ENCODE data around the gene MYBL2. TPM values are rescaled to one million over a fixed set of nuclear protein-coding genes. Genes with fewer than 3 reads are reported as not detected.

The MYBL2 gene
- total and polyA plus RNA-seq, 4 donors: 1.6 to 30.9 (median 1.9) TPM; not detected in 1

- H3K27ac ChIP-seq (ENCODE audit: low read depth in 1 of 2, low read length in 2 of 2): peak overlapping the region; percentile 56 to 80
- DNase-seq (ENCODE audit: low spot score): no peak
- peak overlapping the region; percentile 67 to 96 (median 68) for H3K4me3 ChIP-seq (ENCODE audit: low read depth in 1 of 3, low read length in 3 of 3)
Measured at GRCh38 chr20:43658069-43658722, 8.7 kb upstream of the MYBL2 start.

GRCh38 chr20:43658723-43659419 is 8.0 kb upstream of the MYBL2 start:
- WGBS: 90% methylated on average over 6 of the region's 6 CpGs
- H3K4me1 ChIP-seq (ENCODE audit: control insufficient read depth in 4 of 4, insufficient read depth in 4 of 4, low read length in 3 of 4): peaks cover 0 to 15% (median 7%) of the 10 kb centered on the region in 4 donors
- no peak overlapping the region for H3K27ac ChIP-seq (ENCODE audit: low read depth in 1 of 2, low read length in 2 of 2)
- H3K36me3 ChIP-seq (ENCODE audit: control insufficient read depth in 4 of 4, insufficient read depth in 3 of 4, low read depth in 1 of 4, low read length in 3 of 4): no peaks in the 10 kb centered on the region
- TF ChIP-seq YY1 (IDR thresholded peaks at IDR 0.05) (no peak), JUND (IDR thresholded peaks at IDR 0.05) (no peak), HNF4A (conservative IDR thresholded peaks at IDR 0.05) (no peak), FOXA1 (IDR thresholded peaks at IDR 0.05) (no peak), REST (IDR thresholded peaks at IDR 0.05) (no peak), RXRA (IDR thresholded peaks at IDR 0.05) (no peak), NR2F2 (IDR thresholded peaks at IDR 0.05) (no peak), GABPA (IDR thresholded peaks at IDR 0.05 in 1 of 2, conservative IDR thresholded peaks at IDR 0.05 in 1 of 2) (no peak), ZBTB33 (IDR thresholded peaks at IDR 0.05) (no peak), MAX (IDR thresholded peaks at IDR 0.05) (no peak), RAD21 (IDR thresholded peaks at IDR 0.05) (no peak), HNF4G (IDR thresholded peaks at IDR 0.05) (no peak), TAF1 (conservative IDR thresholded peaks at IDR 0.05) (no peak), ATF3 (IDR thresholded peaks at IDR 0.05) (no peak), EGR1 (IDR thresholded peaks at IDR 0.05; ENCODE audit: low read depth in 2 of 2) (no peak), CTCF (IDR thresholded peaks at IDR 0.05; ENCODE audit: low read depth, low read length, missing input control) (no peak), SP1 (IDR thresholded peaks at IDR 0.05) (no peak)
- no peaks in the 10 kb centered on the region for H3K27me3 ChIP-seq (ENCODE audit: control insufficient read depth in 4 of 4, insufficient read depth in 4 of 4, low read length in 3 of 4)
- no peak overlapping the region for H3K4me3 ChIP-seq (ENCODE audit: low read depth in 1 of 3, low read length in 3 of 3)
- no peaks in the 10 kb centered on the region for H3K9me3 ChIP-seq (ENCODE audit: control insufficient read depth in 4 of 4, low read length in 3 of 4)
- H3K9ac ChIP-seq (ENCODE audit: low read depth in 1 of 2, low read length in 2 of 2): no peak overlapping the region
- no peak for DNase-seq (ENCODE audit: low spot score)

More at GRCh38 chr20:43658069-43658722, 8.7 kb upstream of the MYBL2 start:
- H3K4me1 ChIP-seq (ENCODE audit: control insufficient read depth in 4 of 4, insufficient read depth in 4 of 4, low read length in 3 of 4): peaks cover 0 to 16% (median 8%) of the 10 kb centered on the region in 4 donors
- 75% methylated on average over 11 of the region's 11 CpGs for WGBS
- no peaks in the 10 kb centered on the region for H3K36me3 ChIP-seq (ENCODE audit: control insufficient read depth in 4 of 4, insufficient read depth in 3 of 4, low read depth in 1 of 4, low read length in 3 of 4)
- TF ChIP-seq RXRA (IDR thresholded peaks at IDR 0.05) (peak in 1 of 2 donors; percentile 3), SP1 (IDR thresholded peaks at IDR 0.05) (no peak)
- H3K9ac ChIP-seq (ENCODE audit: low read depth in 1 of 2, low read length in 2 of 2): peak overlapping the region in 1 of 2 donors; percentile 44
- no peaks in the 10 kb centered on the region for H3K9me3 ChIP-seq (ENCODE audit: control insufficient read depth in 4 of 4, low read length in 3 of 4)
- H3K27me3 ChIP-seq (ENCODE audit: control insufficient read depth in 4 of 4, insufficient read depth in 4 of 4, low read length in 3 of 4): no peaks in the 10 kb centered on the region
